Ascending aorta (tissue), 2 donors: ENCODE results near the gene NCAPG2. TPM values are rescaled to one million over a fixed set of nuclear protein-coding genes. Genes with fewer than 3 reads are reported as not detected.
A peak's percentile ranks its signal among the peaks of the same experiment; 100 is the strongest.

ENCODE experiments used
- DNase-seq, 2 donors: peaks; one replicate each; pipeline ENCODE4 v3.0.0-alpha.2; 2019; ENCODE audit warnings: low spot score in 2 of 2
- H3K27ac ChIP-seq, 2 donors: fragments of 200-600 bp; sonication (generic); one replicate each; pipeline ENCODE4 v1.5.1; 2016 to 2017; ENCODE audit warnings: mild to moderate bottlenecking in 1 of 2
- H3K27me3 ChIP-seq: fragments of 200-600 bp; sonication (generic); one replicate; pipeline ENCODE4 v1.5.1; 2017
- H3K36me3 ChIP-seq, 2 donors: fragments of 200-600 bp; sonication (generic); one replicate each; pipeline ENCODE4 v1.5.1; 2016
- H3K4me1 ChIP-seq, 2 donors: fragments of 200-600 bp; sonication (generic); one replicate each; pipeline ENCODE4 v1.5.1; 2016 to 2017; ENCODE audit warnings: mild to moderate bottlenecking in 1 of 2
- H3K4me3 ChIP-seq, 2 donors: fragments of 200-600 bp; sonication (generic); one replicate each; pipeline ENCODE4 v1.5.1; 2016 to 2017; ENCODE audit warnings: mild to moderate bottlenecking in 1 of 2
- H3K9me3 ChIP-seq, 2 donors: fragments of 200-600 bp; sonication (generic); one replicate each; pipeline ENCODE4 v1.5.1; 2016
- intact Hi-C: fragments of 100-400 bp; cut with DNase I; formaldehyde crosslinking; loops from one replicate; pipeline ENCODE4 v1.15.1; 2023
- total RNA-seq: library from RNA; depleted of rRNA; stranded (reverse); fragments of >200 nt; gene quantifications from one replicate; pipeline ENCODE4 v1.1.0, GENCODE V29; 2016
- TF ChIP-seq, protein P1 (sequence below), 3 experiments: fragments of 200-600 bp in 2 of 3; fragments of 450-650 bp in 1 of 3; sonication (generic) in 2 of 3; IDR thresholded peaks; one replicate each; pipeline ENCODE4 v1.5.1; 2016 to 2019; ENCODE audit warnings: antibody characterized with exemption in 3 of 3, mild to moderate bottlenecking in 1 of 3, moderate library complexity in 1 of 3

The NCAPG2 gene
- total RNA-seq, 1 donor from 2014 or later, result 1.6 TPM

DNA sequence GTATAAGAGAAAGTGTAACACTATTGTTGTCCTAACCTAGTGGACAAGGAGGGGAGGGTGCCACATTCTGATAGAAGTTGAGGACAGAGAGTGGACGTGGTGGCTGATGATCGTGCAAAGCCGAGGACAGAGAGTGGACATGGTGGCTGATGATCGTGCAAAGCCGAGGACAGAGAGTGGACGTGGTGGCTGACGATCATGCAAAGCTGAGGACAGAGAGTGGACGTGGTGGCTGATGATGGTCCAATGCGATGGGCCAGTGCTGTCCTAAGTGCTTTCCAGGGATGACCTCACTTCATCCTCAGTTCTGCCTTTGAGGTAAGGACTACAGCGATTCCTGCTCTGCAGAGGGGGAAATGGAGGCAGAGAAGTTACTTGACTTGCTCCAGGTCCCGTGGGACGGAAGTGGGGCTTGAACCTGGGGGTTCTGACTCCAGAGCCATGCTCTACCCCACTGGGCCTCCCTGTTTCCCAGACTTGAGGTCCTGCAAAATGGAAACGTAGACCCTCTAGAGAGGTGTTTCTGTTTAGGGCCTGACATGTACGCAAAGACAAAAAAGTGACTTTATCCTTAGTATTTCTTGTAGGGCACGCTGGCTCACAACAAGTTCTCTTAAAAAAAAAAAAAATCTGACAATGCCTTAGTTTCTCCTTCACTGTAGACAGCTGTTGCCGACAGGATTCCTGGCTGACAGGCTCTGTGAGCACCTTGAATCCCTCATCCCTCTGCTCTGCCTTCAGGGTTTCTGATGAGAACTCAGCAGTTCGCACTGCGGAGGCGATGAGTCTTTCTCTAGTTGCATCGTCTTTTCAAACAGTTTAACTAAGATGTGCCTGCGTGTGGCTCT, 20.3 kb upstream of the NCAPG2 start:
- Histone ChIP-seq H3K36me3 (peaks cover 0 to 3% of the 10 kb centered on the region in 2 donors), H3K4me1 (no peaks in the 10 kb centered on the region), H3K27me3 (no peaks in the 10 kb centered on the region), H3K4me3 (no peak overlapping the region), H3K27ac (no peak overlapping the region), H3K9me3 (peaks cover 0 to 4% of the 10 kb centered on the region in 2 donors)
- TF ChIP-seq, protein P1, sequence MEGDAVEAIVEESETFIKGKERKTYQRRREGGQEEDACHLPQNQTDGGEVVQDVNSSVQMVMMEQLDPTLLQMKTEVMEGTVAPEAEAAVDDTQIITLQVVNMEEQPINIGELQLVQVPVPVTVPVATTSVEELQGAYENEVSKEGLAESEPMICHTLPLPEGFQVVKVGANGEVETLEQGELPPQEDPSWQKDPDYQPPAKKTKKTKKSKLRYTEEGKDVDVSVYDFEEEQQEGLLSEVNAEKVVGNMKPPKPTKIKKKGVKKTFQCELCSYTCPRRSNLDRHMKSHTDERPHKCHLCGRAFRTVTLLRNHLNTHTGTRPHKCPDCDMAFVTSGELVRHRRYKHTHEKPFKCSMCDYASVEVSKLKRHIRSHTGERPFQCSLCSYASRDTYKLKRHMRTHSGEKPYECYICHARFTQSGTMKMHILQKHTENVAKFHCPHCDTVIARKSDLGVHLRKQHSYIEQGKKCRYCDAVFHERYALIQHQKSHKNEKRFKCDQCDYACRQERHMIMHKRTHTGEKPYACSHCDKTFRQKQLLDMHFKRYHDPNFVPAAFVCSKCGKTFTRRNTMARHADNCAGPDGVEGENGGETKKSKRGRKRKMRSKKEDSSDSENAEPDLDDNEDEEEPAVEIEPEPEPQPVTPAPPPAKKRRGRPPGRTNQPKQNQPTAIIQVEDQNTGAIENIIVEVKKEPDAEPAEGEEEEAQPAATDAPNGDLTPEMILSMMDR (IDR thresholded peaks at IDR 0.05), result no peak
- intact Hi-C loops, result no loop called here
- DNase-seq, result no peak

DNA sequence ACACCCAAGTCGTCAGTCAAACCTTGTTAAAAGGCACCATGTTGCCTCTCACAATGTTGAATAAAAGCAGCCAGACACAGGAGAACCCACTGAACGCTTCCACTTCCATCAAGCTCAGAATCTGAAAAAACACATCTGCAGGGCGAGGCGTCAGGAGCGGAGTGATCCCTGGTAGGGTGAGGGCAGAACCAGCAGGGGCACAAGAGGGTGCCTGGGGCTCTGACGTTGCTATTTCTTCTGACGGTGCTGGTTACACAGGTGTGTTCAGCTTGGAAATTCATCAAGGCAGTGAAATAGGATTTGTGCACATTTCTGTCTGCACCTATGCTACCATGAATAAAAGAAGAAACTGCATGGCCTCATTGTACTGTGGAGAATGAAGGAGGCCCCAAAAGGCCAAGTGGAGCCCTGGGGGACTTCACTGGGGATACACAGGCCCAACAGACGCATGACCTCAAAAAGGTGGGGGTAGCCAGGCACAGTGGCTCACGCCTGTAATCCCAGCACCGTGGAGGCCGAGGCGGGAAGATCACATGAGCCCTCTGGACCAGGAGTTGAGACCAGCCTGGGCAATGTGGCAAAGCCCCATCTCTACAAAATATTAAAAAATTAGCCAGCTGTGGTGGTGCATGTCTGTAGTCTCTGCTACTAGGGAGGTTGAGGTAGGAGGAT, 19.2 kb upstream of the NCAPG2 start:
- Histone ChIP-seq H3K36me3 (no peaks in the 10 kb centered on the region), H3K4me1 (no peaks in the 10 kb centered on the region), H3K9me3 (peaks cover 0 to 4% of the 10 kb centered on the region in 2 donors), H3K27me3 (no peaks in the 10 kb centered on the region), H3K27ac (no peak overlapping the region), H3K4me3 (no peak overlapping the region)
- intact Hi-C loops, result no loop called here
- TF ChIP-seq, protein P1 (IDR thresholded peaks at IDR 0.05), result no peak
- DNase-seq, result peak in 1 of 2 donors; percentile 60

DNA sequence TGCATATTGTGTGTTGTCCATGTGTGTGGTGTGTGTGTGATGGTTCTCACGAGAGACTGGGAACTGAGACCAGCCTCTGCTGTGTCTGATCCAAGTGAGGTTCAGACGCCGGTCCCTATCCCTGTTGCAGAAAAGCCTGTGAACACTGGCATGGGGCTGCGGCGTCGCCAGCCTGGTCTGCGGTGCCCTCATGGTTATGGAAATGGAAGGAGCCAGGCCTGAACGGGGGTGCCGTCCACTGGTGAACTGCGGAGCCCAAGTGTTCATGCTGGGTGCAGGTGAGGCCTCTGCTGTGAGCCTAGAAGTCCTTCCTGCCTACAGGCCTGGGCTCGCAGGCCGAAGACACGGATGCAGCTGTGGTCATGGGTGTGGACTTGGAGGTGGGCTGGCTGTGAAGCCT, 18.7 kb upstream of the NCAPG2 start:
- Histone ChIP-seq H3K4me3 (no peak overlapping the region), H3K4me1 (no peaks in the 10 kb centered on the region), H3K27me3 (no peaks in the 10 kb centered on the region), H3K9me3 (peaks cover 0 to 4% of the 10 kb centered on the region in 2 donors), H3K36me3 (no peaks in the 10 kb centered on the region), H3K27ac (no peak overlapping the region)
- peak in 1 of 2 donors; percentile 54 for DNase-seq
- TF ChIP-seq, protein P1 (IDR thresholded peaks at IDR 0.05), result no peak
- intact Hi-C loops, result no loop called here

DNA sequence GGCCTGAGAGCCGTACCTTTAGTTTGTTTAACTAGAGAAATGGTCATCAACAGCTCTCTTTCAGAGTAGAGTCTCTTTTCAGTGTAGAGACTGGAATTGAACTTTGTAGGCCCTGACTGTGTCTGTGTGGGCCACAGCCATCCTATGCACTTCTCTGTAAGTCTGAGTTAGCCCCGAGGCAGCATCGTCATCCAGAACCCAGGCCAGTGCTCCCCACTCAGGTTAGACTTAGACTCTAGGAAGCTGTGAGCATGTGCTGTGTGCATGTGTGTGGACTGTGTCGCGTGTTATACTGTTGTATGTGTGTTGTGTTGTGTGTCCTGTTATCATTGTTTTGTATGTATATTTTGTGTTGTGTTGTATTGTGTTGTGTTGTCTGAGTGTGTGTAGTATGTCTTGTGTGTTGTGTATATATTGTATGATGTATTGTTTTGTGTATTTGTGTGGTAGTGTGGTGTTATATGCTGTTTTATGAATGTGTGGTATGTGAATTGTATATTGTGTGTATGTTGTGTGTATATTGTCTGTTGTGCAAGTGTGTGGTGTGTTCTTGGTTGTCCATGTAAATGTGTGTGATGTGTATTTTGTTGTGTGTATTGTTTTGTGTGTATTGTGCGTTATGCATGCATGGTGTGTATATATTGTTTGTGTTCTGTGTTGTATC, 18.1 kb upstream of the NCAPG2 start:
- TF ChIP-seq, protein P1 (IDR thresholded peaks at IDR 0.05), result no peak
- intact Hi-C loops, result no loop called here
- no peak for DNase-seq
- Histone ChIP-seq H3K36me3 (no peaks in the 10 kb centered on the region), H3K4me1 (no peaks in the 10 kb centered on the region), H3K27ac (no peak overlapping the region), H3K4me3 (no peak overlapping the region), H3K9me3 (peaks cover 0 to 4% of the 10 kb centered on the region in 2 donors), H3K27me3 (no peaks in the 10 kb centered on the region)

DNA sequence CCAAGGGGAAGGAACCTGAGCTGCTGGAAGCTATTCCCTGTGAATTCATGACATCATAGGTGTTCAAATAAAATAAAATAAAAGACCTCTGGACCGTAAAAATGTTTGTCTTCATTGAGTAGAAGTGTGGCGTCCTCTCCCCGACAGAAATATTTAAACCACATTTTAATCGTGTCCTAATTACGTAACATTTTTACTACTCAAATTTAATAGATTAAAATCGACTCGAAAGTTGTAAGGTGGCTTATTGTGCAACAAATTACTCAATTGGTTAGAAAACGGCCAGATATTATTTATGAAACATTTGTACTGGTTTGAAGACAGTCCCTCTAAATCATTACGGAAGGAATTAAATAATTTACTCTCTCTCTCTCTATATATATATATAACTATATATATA, 15.5 kb upstream of the NCAPG2 start:
- no peak for DNase-seq
- intact Hi-C loops, result no loop called here
- Histone ChIP-seq H3K4me1 (no peaks in the 10 kb centered on the region), H3K4me3 (no peak overlapping the region), H3K9me3 (peaks cover 0 to 4% of the 10 kb centered on the region in 2 donors), H3K27ac (no peak overlapping the region), H3K36me3 (no peaks in the 10 kb centered on the region), H3K27me3 (no peaks in the 10 kb centered on the region)
- TF ChIP-seq, protein P1 (IDR thresholded peaks at IDR 0.05), result no peak
